Measurements from ENCODE around the gene SEMA4C. TPM values are rescaled to one million over a fixed set of nuclear protein-coding genes. Genes with fewer than 3 reads are reported as not detected.

The SEMA4C gene
- total and polyA plus RNA-seq, 2 of the 4 experiments (the other 2 are of a cell fraction), result 15.8 to 24.3 TPM

DNA sequence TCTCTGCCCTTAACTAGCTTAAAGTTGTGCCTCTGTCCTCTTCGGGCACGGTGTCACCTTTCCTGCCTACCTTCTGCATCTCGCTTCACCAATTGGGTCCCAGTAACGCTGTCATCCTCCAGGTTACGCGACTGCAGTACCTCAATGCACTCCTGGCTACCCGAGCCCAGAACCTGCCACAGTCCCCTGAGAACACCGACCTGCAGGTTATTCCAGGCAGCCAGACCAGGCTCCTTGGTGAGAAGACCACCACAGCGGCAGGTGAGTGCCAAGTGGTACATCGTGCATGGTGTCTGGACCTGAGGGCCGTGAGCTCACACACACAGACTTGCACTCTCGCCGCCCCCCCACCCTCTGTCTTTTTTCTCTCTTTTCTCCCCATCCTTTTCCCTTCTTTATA is 41.0 kb downstream of the SEMA4C start:
- no peak overlapping the region for H2AK5ac ChIP-seq (ENCODE audit: low read depth, low read length)
- H3K9ac ChIP-seq (ENCODE audit: low read depth, low read length), result no peak overlapping the region
- peaks cover 17% of the 10 kb centered on the region; the same call in 1 of the 2 replicates for H3K9me1 ChIP-seq (ENCODE audit: insufficient read depth, low read length)
- H4K8ac ChIP-seq (ENCODE audit: low read depth in 2 of 2, low read length in 2 of 2), result no peak overlapping the region
- H3K27me3 ChIP-seq (ENCODE audit: control insufficient read depth, insufficient read depth, low read length), result no peaks in the 10 kb centered on the region
- WGBS, 2 experiments (ENCODE audit: extremely low coverage in 2 of 2, insufficient read length in 1 of 2), result 94% methylated on average over 7 of the region's 13 CpGs; no CpG with 5 or more reads in 1 of the 2 experiments
- ATAC-seq (ENCODE audit: low read depth), result no peak
- no peak overlapping the region for H3K27ac ChIP-seq (ENCODE audit: insufficient read depth, low read length)
- no peak overlapping the region for H3K4me3 ChIP-seq (ENCODE audit: insufficient read depth, low read depth, low read length)
- ChIA-PET POLR2A (ENCODE audit: unreplicated experiment) (no interaction called here), CTCF (no interaction called here)
- H3K18ac ChIP-seq (ENCODE audit: low read depth, low read length), result no peak overlapping the region
- H3K9me3 ChIP-seq (ENCODE audit: control insufficient read depth, insufficient read depth, low read length), result no peaks in the 10 kb centered on the region
- no peak overlapping the region for H3K4me2 ChIP-seq (ENCODE audit: low read depth, low read length)
- no peak overlapping the region for H3K56ac ChIP-seq (ENCODE audit: extremely low read depth, insufficient read depth, low read length)
- no peak for DNase-seq
- H3K14ac ChIP-seq (replicated peaks; ENCODE audit: low read depth, low read length), result no peak overlapping the region
- H3K79me1 ChIP-seq (ENCODE audit: low read depth in 1 of 2, low read length in 2 of 2), result peaks cover 5 to 12% of the 10 kb centered on the region in 2 experiments; a peak in 3 of 4 replicates
- no peak overlapping the region for H2BK15ac ChIP-seq (ENCODE audit: low read depth, low read length)
- H3K36me3 ChIP-seq (ENCODE audit: control insufficient read depth, insufficient read depth, low read length), result peaks cover 29% of the 10 kb centered on the region
- H3K4ac ChIP-seq (ENCODE audit: low read depth, low read length), result no peak overlapping the region
- H2BK5ac ChIP-seq (ENCODE audit: low read depth, low read length, poor library complexity, severe bottlenecking), result no peak overlapping the region
- intact Hi-C loops (cut with micrococcal nuclease) (no loop called here), in situ Hi-C loops (cut with MboI; ENCODE audit: low sequenced_read_pairs) (no loop called here), dilution Hi-C loops (cut with HindIII; ENCODE audit: low sequenced_read_pairs, unreplicated experiment) (no loop called here)
- TF ChIP-seq MAFK (IDR thresholded peaks at IDR 0.05; ENCODE audit: low read depth, low read length) (no peak), MXI1 (IDR thresholded peaks at IDR 0.05; ENCODE audit: borderline replicate concordance, low read depth, low read length) (no peak), MAZ (IDR thresholded peaks at IDR 0.05; ENCODE audit: borderline replicate concordance, low read depth, low read length) (no peak), BHLHE40 (IDR thresholded peaks at IDR 0.05; ENCODE audit: low read depth, low read length) (no peak), FOS (IDR thresholded peaks at IDR 0.05; ENCODE audit: low read depth, low read length) (no peak), RFX5 (IDR thresholded peaks at IDR 0.05; ENCODE audit: low read depth, low read length) (no peak), USF2 (IDR thresholded peaks at IDR 0.05; ENCODE audit: low read depth, low read length) (no peak), SMC3 (IDR thresholded peaks at IDR 0.05; ENCODE audit: low read depth, low read length) (no peak), CHD1 (IDR thresholded peaks at IDR 0.05; ENCODE audit: low read depth, low read length) (no peak), RAD21 (IDR thresholded peaks at IDR 0.05; ENCODE audit: low read length) (no peak), RCOR1 (IDR thresholded peaks at IDR 0.05; ENCODE audit: insufficient replicate concordance, low read length) (no peak), CEBPB (IDR thresholded peaks at IDR 0.05; ENCODE audit: low read depth, low read length) (no peak), ELK1 (IDR thresholded peaks at IDR 0.05; ENCODE audit: borderline replicate concordance, low read depth, low read length) (no peak), POLR2A (IDR thresholded peaks at IDR 0.05; ENCODE audit: low read depth, low read length) (no peak)
- TF ChIP-seq, protein P1, sequence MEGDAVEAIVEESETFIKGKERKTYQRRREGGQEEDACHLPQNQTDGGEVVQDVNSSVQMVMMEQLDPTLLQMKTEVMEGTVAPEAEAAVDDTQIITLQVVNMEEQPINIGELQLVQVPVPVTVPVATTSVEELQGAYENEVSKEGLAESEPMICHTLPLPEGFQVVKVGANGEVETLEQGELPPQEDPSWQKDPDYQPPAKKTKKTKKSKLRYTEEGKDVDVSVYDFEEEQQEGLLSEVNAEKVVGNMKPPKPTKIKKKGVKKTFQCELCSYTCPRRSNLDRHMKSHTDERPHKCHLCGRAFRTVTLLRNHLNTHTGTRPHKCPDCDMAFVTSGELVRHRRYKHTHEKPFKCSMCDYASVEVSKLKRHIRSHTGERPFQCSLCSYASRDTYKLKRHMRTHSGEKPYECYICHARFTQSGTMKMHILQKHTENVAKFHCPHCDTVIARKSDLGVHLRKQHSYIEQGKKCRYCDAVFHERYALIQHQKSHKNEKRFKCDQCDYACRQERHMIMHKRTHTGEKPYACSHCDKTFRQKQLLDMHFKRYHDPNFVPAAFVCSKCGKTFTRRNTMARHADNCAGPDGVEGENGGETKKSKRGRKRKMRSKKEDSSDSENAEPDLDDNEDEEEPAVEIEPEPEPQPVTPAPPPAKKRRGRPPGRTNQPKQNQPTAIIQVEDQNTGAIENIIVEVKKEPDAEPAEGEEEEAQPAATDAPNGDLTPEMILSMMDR (conservative IDR thresholded peaks at IDR 0.05; ENCODE audit: low read depth, low read length), result no peak
- no TSS peak for BruUV-seq (replicated peaks)
- H2BK20ac ChIP-seq (ENCODE audit: low read depth, low read length), result no peak overlapping the region
- no peak overlapping the region for H2AFZ ChIP-seq (replicated peaks; ENCODE audit: low read length, poor library complexity)
- H3K4me1 ChIP-seq (ENCODE audit: control insufficient read depth, insufficient read depth, low read length), result peaks cover 13% of the 10 kb centered on the region; the same call in 1 of the 2 replicates
- H4K91ac ChIP-seq (ENCODE audit: insufficient read depth, low read depth, low read length), result no peak overlapping the region
- H4K5ac ChIP-seq (ENCODE audit: low read depth, low read length), result no peak overlapping the region
- H4K20me1 ChIP-seq (ENCODE audit: insufficient read depth, low read length), result peaks cover 9% of the 10 kb centered on the region; the same call in 1 of the 2 replicates
- H2BK120ac ChIP-seq (ENCODE audit: low read depth, low read length), result no peak overlapping the region
- H3K23ac ChIP-seq (ENCODE audit: low read depth, low read length), result no peak overlapping the region
- no peak overlapping the region for H2AK9ac ChIP-seq (replicated peaks; ENCODE audit: low read depth, low read length, poor library complexity)
